Trophoblast cell (in vitro differentiated cells and primary cell): Measurements from ENCODE around the gene G0S2.
A peak's percentile ranks its signal among the peaks of the same experiment; 100 is the strongest.

Experiments
- DNase-seq, 2 donors: peaks; one replicate each; pipeline ENCODE4 v3.0.0-alpha.2; 2016
- H2AFZ ChIP-seq: 2 replicates; pipeline ENCODE4 v1.6.1; 2013; ENCODE audit warnings: low read length, moderate library complexity, mild to moderate bottlenecking; ENCODE audit not compliant: insufficient read depth, poor library complexity
- H2AK5ac ChIP-seq: 2 replicates; pipeline ENCODE4 v1.6.1; 2013; ENCODE audit warnings: mild to moderate bottlenecking, low read length
- H2BK120ac ChIP-seq: 2 replicates; pipeline ENCODE4 v1.6.1; 2013; ENCODE audit warnings: low read length, mild to moderate bottlenecking, moderate library complexity; ENCODE audit not compliant: insufficient read depth, poor library complexity
- H2BK12ac ChIP-seq: 2 replicates; pipeline ENCODE4 v1.6.1; 2013; ENCODE audit warnings: mild to moderate bottlenecking, low read length, moderate library complexity
- H2BK5ac ChIP-seq: 2 replicates; pipeline ENCODE4 v1.6.1; 2013; ENCODE audit warnings: low read length, low read depth, moderate library complexity, mild to moderate bottlenecking; ENCODE audit not compliant: poor library complexity
- H3K14ac ChIP-seq: 2 replicates; pipeline ENCODE4 v1.6.1; 2013; ENCODE audit warnings: mild to moderate bottlenecking, low read length
- H3K18ac ChIP-seq: 2 replicates; pipeline ENCODE4 v1.6.1; 2013; ENCODE audit warnings: mild to moderate bottlenecking, low read length
- H3K23ac ChIP-seq: 2 replicates; pipeline ENCODE4 v1.6.1; 2013; ENCODE audit warnings: low read length
- H3K27ac ChIP-seq: 2 replicates; pipeline ENCODE4 v1.5.1; 2013; ENCODE audit warnings: low read depth, mild to moderate bottlenecking, inconsistent platforms, low read length, moderate library complexity
- H3K27me3 ChIP-seq: 2 replicates; pipeline ENCODE4 v1.6.1; 2013; ENCODE audit warnings: inconsistent platforms, mild to moderate bottlenecking, low read length, moderate library complexity; ENCODE audit not compliant: insufficient read depth
- H3K36me3 ChIP-seq, 2 experiments: 1 replicate in 1 of 2; 2 replicates in 1 of 2; pipeline ENCODE4 v1.6.1; 2013; ENCODE audit warnings: low read length in 2 of 2, mild to moderate bottlenecking in 2 of 2, moderate library complexity in 1 of 2; ENCODE audit not compliant: insufficient read depth in 2 of 2, control insufficient read depth in 1 of 2
- H3K4ac ChIP-seq: 2 replicates; pipeline ENCODE4 v1.6.1; 2013; ENCODE audit warnings: low read depth, mild to moderate bottlenecking, low read length, moderate library complexity
- H3K4me1 ChIP-seq, 2 experiments: 1 replicate in 1 of 2; 2 replicates in 1 of 2; pipeline ENCODE4 v1.6.1; 2013; ENCODE audit warnings: low read length in 2 of 2, mild to moderate bottlenecking in 2 of 2, moderate library complexity in 1 of 2; ENCODE audit not compliant: insufficient read depth in 2 of 2, control insufficient read depth in 1 of 2
- H3K4me2 ChIP-seq: 2 replicates; pipeline ENCODE4 v1.6.1; 2013; ENCODE audit warnings: inconsistent platforms, mild to moderate bottlenecking, low read length, moderate library complexity
- H3K4me3 ChIP-seq: 2 replicates; pipeline ENCODE4 v1.5.1; 2013; ENCODE audit warnings: mild to moderate bottlenecking, low read depth, low read length, inconsistent platforms
- H3K79me1 ChIP-seq: one replicate; pipeline ENCODE4 v1.6.1; 2013; ENCODE audit warnings: low read length
- H3K79me2 ChIP-seq: 2 replicates; pipeline ENCODE4 v1.6.1; 2013; ENCODE audit warnings: low read length, mild to moderate bottlenecking; ENCODE audit not compliant: control insufficient read depth, insufficient read depth, poor library complexity
- H3K9ac ChIP-seq: 2 replicates; pipeline ENCODE4 v1.6.1; 2013; ENCODE audit warnings: mild to moderate bottlenecking, low read length
- H3K9me3 ChIP-seq: 2 replicates; pipeline ENCODE4 v1.6.1; 2013; ENCODE audit warnings: low read depth, mild to moderate bottlenecking, control low read depth, inconsistent platforms, low read length; ENCODE audit not compliant: insufficient read depth
- H4K12ac ChIP-seq: 2 replicates; pipeline ENCODE4 v1.6.1; 2013; ENCODE audit warnings: low read depth, mild to moderate bottlenecking, low read length, moderate library complexity
- H4K8ac ChIP-seq: 2 replicates; pipeline ENCODE4 v1.6.1; 2013; ENCODE audit warnings: low read depth, mild to moderate bottlenecking, low read length, moderate library complexity
- H4K91ac ChIP-seq: one replicate; pipeline ENCODE4 v1.6.1; 2013; ENCODE audit warnings: low read depth, mild to moderate bottlenecking, low read length, moderate library complexity
- WGBS: extraction: QIAGEN DNeasy Blood & Tissue Kit; methylation state at CpG from one replicate; pipeline ENCODE4 v1.1.7; 2013; ENCODE audit warnings: missing lambda C conversion rate; ENCODE audit not compliant: insufficient read length, insufficient coverage; ENCODE audit errors: extremely low coverage; 5-methylcytosine and 5-hydroxymethylcytosine counted together

Gene G0S2

DNA sequence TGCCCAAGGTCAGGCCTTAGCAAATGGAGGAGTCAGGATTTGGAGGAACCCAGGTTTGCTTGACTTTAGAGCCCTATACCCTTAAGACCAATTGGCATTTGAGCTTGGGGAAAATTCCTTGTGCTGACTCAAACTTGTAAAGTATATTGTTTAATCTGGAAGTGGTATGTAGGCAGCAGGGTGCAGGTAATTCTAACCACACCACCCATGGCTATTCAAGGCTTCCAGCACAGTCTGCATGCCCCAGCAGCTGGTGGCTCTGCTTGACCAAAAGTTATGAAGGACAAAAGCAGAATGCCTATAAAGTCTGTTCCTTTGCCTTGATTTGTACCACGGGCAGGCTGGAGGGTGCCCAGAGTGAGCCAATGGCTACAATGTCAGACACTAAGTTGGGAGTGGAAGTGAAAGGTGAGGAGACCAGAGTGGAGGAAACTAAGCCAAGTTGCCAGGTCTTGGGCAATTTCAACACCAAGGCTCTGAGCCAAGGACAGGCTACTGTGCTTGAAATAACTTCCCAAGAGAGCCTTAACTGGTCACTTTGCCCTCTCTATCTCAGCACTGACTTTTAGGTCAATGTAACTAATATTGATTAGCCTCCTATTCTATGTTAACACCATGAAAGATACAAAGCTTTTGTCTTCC lies 4.7 kb upstream of the G0S2 start:
- Histone ChIP-seq H4K8ac (no peak overlapping the region), H3K14ac (no peak overlapping the region), H2AFZ (no peak overlapping the region), H3K27ac (no peak overlapping the region), H3K4me2 (no peak overlapping the region), H2BK5ac (no peak overlapping the region), H3K4me3 (no peak overlapping the region), H3K23ac (no peak overlapping the region), H3K36me3 (no peaks in the 10 kb centered on the region), H3K79me1 (no peaks in the 10 kb centered on the region), H3K27me3 (peaks cover 15% of the 10 kb centered on the region), H3K18ac (no peak overlapping the region), H2AK5ac (no peak overlapping the region), H3K79me2 (peaks cover 1% of the 10 kb centered on the region), H4K91ac (no peak overlapping the region), H3K9me3 (no peaks in the 10 kb centered on the region), H4K12ac (no peak overlapping the region), H2BK120ac (no peak overlapping the region), H3K4ac (no peak overlapping the region), H3K4me1 (peaks cover 7 to 11% of the 10 kb centered on the region in 2 experiments), H3K9ac (no peak overlapping the region), H2BK12ac (no peak overlapping the region)
- DNase-seq = no peak
- WGBS = no CpG with 5 or more reads among the region's 1 CpG

DNA sequence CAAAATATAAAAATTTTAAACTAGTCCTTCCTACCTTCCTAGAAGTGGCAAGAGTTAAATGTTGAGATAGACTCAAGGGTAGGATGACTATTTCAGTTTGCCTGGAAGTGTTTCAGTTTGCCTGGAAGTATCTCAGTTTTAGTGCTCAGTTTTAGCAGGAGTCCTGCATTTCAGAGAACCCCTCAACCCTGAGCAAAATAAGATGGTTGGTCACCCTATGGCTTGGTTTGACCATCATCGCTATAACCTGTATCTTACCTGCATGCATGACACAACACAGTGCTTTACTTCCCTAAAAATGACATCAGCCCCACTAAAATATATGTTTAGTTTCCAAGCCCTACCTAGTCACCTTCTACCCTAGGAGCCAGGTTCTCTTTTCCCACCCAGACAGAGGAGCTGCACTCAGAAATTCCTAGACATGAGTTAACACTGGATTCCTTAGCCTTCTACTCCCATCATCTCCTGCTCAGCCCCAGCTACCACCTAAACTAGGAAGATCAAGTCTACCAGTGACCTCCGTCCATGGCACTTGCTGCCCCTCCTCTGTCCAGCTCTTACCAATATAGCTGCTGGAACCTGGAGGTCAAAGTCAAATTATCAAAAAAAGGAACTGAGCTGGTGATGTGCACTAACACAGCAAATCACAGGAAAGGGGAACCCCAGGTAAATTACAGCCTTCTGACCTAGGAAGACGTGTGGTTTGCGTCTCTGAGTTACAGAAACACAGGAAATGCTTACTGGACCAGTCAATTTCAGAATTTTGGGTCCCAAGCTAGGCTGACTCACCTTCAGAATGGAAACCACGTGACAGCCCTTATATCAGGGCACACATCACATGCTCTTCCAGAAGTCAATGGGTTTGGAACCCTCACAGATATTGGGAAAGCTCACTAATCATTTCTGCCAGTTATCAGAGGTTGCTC lies 2.2 kb upstream of the G0S2 start:
- Histone ChIP-seq H3K36me3 (no peaks in the 10 kb centered on the region), H3K27ac (no peak overlapping the region), H3K4me1 (peaks cover 10 to 15% of the 10 kb centered on the region in 2 experiments), H4K8ac (no peak overlapping the region), H3K4me3 (no peak overlapping the region), H2AFZ (no peak overlapping the region), H3K79me1 (no peaks in the 10 kb centered on the region), H2BK12ac (no peak overlapping the region), H3K27me3 (peaks cover 27% of the 10 kb centered on the region), H2BK5ac (no peak overlapping the region), H3K9ac (no peak overlapping the region), H3K18ac (no peak overlapping the region), H3K14ac (no peak overlapping the region), H3K4me2 (no peak overlapping the region), H3K9me3 (no peaks in the 10 kb centered on the region), H3K23ac (no peak overlapping the region), H3K4ac (no peak overlapping the region), H3K79me2 (peaks cover 1% of the 10 kb centered on the region), H4K91ac (no peak overlapping the region), H2AK5ac (no peak overlapping the region), H4K12ac (no peak overlapping the region), H2BK120ac (no peak overlapping the region)
- no CpG with 5 or more reads among the region's 5 CpGs for WGBS
- peak in 1 of 2 donors; percentile 39 for DNase-seq

DNA sequence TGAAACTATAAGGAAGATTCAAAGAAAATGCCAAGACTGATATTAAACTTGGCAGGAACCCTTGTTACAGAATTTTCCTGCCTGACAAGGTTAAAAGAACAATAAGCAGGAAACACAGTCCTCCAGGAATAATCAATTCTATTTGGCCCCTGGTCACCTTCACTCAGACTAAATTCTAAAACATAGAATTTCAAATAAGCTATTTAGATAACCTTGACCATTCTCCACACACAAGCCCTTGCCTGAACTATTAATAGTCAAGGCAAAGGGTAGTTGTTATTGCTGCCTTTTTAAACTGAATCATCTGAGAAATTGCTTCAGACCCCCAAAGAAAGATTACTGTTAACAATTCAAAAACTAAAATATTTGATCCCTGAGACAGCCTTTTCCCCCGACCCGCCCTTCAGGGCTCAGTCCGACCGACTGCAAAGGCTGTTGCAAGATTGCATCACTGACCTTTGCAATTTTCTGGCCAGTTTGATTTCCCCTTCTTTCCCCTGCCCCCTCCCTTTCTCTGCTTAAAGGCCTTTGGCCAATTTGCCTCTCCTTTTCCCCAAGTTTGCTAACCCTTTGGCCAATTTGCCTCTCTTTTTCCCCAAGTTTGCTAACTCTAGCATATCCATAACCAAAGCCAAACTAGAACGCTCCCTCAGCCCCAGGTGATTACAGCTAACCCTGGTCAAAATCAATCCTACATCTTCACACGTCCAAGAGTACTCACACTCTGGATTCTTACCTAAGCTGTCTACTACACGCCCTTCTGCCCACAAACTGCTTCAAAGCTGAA lies 1.4 kb upstream of the G0S2 start:
- Histone ChIP-seq H2BK5ac (no peak overlapping the region), H3K4ac (no peak overlapping the region), H3K79me1 (no peaks in the 10 kb centered on the region), H3K27me3 (peaks cover 27% of the 10 kb centered on the region), H3K9me3 (no peaks in the 10 kb centered on the region), H4K91ac (no peak overlapping the region), H3K79me2 (peaks cover 1% of the 10 kb centered on the region), H3K4me3 (no peak overlapping the region), H3K4me1 (peaks cover 10 to 15% of the 10 kb centered on the region in 2 experiments), H3K27ac (no peak overlapping the region), H2BK120ac (no peak overlapping the region), H2BK12ac (no peak overlapping the region), H3K4me2 (no peak overlapping the region), H4K12ac (no peak overlapping the region), H2AK5ac (no peak overlapping the region), H3K14ac (no peak overlapping the region), H3K9ac (no peak overlapping the region), H3K23ac (no peak overlapping the region), H3K36me3 (no peaks in the 10 kb centered on the region), H2AFZ (no peak overlapping the region), H4K8ac (no peak overlapping the region), H3K18ac (no peak overlapping the region)
- WGBS = no CpG with 5 or more reads among the region's 7 CpGs
- DNase-seq = peak in 1 of 2 donors; percentile 21

DNA sequence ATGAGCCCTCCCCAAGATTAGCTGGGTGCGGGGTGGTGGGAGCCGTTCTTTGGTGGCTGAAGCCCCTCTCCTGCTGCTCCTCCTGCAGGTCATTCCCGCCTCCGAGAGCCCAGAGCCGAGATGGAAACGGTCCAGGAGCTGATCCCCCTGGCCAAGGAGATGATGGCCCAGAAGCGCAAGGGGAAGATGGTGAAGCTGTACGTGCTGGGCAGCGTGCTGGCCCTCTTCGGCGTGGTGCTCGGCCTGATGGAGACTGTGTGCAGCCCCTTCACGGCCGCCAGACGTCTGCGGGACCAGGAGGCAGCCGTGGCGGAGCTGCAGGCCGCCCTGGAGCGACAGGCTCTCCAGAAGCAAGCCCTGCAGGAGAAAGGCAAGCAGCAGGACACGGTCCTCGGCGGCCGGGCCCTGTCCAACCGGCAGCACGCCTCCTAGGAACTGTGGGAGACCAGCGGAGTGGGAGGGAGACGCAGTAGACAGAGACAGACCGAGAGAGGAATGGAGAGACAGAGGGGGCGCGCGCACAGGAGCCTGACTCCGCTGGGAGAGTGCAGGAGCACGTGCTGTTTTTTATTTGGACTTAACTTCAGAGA lies 448 bp downstream of the G0S2 start:
- H3K14ac ChIP-seq = no peak overlapping the region
- no peak overlapping the region for H3K23ac ChIP-seq
- H3K36me3 ChIP-seq = no peaks in the 10 kb centered on the region
- H3K4ac ChIP-seq = no peak overlapping the region
- no peaks in the 10 kb centered on the region for H3K79me1 ChIP-seq
- H4K12ac ChIP-seq = no peak overlapping the region
- H3K18ac ChIP-seq = no peak overlapping the region
- H2AFZ ChIP-seq = peak overlapping the region; percentile 45
- no peak for DNase-seq
- H2AK5ac ChIP-seq = no peak overlapping the region
- H3K9ac ChIP-seq = no peak overlapping the region
- H3K4me3 ChIP-seq = peak overlapping the region; percentile 46
- no peak overlapping the region for H4K91ac ChIP-seq
- peaks cover 1% of the 10 kb centered on the region for H3K79me2 ChIP-seq
- no peak overlapping the region for H4K8ac ChIP-seq
- H3K9me3 ChIP-seq = no peaks in the 10 kb centered on the region
- no peak overlapping the region for H3K27ac ChIP-seq
- WGBS = no CpG with 5 or more reads among the region's 34 CpGs
- peaks cover 27% of the 10 kb centered on the region for H3K27me3 ChIP-seq
- H3K4me2 ChIP-seq = peak overlapping the region; percentile 78
- H3K4me1 ChIP-seq = peaks cover 10 to 15% of the 10 kb centered on the region in 2 experiments
- no peak overlapping the region for H2BK5ac ChIP-seq
- H2BK12ac ChIP-seq = peak overlapping the region; percentile 9
- no peak overlapping the region for H2BK120ac ChIP-seq
